Airway epithelial cell (primary cell): ENCODE results near the gene EVC2. TPM values are rescaled to one million over a fixed set of nuclear protein-coding genes. Genes with fewer than 3 reads are reported as not detected.

Experiments used
- total RNA-seq: library from RNA; depleted of rRNA; stranded (reverse); fragments of >200 nt; gene quantifications from 2 replicates; pipeline ENCODE4 v1.2.3, GENCODE V29; 2015

The EVC2 gene, protein sequence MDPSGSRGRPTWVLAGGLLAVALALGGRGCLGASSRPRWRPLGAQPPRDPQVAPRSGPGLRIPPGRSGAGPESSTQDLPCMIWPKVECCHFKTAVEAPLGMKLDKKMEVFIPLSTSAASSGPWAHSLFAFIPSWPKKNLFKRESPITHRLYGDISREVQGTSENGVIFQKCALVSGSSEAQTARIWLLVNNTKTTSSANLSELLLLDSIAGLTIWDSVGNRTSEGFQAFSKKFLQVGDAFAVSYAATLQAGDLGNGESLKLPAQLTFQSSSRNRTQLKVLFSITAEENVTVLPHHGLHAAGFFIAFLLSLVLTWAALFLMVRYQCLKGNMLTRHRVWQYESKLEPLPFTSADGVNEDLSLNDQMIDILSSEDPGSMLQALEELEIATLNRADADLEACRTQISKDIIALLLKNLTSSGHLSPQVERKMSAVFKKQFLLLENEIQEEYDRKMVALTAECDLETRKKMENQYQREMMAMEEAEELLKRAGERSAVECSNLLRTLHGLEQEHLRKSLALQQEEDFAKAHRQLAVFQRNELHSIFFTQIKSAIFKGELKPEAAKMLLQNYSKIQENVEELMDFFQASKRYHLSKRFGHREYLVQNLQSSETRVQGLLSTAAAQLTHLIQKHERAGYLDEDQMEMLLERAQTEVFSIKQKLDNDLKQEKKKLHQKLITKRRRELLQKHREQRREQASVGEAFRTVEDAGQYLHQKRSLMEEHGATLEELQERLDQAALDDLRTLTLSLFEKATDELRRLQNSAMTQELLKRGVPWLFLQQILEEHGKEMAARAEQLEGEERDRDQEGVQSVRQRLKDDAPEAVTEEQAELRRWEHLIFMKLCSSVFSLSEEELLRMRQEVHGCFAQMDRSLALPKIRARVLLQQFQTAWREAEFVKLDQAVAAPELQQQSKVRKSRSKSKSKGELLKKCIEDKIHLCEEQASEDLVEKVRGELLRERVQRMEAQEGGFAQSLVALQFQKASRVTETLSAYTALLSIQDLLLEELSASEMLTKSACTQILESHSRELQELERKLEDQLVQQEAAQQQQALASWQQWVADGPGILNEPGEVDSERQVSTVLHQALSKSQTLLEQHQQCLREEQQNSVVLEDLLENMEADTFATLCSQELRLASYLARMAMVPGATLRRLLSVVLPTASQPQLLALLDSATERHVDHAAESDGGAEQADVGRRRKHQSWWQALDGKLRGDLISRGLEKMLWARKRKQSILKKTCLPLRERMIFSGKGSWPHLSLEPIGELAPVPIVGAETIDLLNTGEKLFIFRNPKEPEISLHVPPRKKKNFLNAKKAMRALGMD
- total RNA-seq: 2.8 and 3.5 TPM in 2 replicates

DNA sequence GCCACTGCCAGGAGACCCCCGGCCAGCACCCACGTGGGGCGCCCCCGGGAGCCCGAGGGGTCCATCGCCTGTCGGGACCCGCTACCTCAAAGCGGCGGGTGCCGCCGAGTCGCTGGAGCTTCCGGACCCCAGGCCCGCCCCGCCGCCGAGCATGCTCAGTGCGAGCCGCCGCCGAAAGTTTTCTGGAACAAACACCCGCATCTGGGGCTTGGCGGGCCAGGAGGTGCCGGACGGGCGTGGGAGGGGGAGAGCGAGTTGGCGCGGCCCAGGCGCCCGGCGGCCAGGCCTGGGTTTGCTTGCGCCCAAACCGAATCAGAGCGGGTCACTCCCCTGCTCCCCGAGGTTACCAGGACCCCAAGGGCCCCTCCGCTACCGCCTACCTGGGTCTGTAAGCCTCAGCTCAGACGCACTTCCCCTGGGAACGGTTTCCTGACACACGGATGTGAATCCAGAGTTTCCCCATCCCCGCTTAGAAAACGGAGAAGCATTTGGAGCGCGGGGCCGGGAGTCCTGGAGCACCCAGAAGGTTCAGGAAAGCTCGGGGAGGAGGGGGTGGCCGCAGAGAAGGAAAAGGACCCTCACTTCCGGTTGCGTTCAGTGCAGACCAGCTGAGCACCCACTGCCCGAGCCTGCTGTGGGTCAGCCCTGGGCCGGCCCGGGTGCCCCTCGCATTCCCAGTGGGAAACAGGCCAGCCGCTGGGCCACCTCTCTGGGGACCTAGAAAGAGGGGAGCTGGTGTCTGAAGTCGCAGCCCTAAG, at the start of gene EVC2:
TSS of gene EVC2 (minus strand) at position 111 of the 758 bp plus-strand sequence. CDS start at position 65, 46 bp downstream.

DNA sequence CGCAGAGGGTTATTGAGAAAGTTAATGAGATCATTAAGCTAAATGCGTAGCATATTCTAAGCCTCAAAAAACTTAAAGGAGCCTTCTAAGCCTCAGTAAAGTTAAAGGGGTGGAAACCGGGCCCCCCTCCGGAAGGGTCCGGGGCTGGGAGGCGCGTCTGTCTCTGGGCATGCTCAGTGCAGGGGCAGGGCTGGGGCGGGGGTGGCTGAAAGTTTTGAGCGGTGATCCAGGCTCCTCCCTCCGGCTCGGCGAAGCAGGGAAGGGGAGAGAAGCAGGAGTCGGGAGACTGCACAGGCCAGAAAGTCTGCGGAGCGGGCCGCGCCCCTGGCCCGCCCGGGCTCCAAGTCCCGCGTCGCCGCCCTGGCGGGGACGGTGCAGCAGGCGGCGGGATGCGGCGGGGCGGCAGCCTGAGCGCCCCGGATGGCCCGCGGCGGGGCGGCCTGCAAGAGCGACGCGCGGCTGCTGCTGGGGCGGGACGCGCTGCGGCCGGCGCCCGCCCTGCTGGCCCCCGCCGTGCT, 2.7 kb upstream of the EVC2 start, which contains the start of gene EVC:
TSS of gene EVC (plus strand) at position 241 of the 518 bp plus-strand sequence. CDS start at position 421, 180 bp downstream.

Other genes with a start within 250 kb of the EVC2 start
- gene EVC, start 2.6 kb upstream of the EVC2 start, total RNA-seq: 5.5 and 11.4 TPM in 2 replicates
- 0.14 TPM in 1 of 2 replicates, not detected in the other for gene CRMP1, start 184.5 kb upstream of the EVC2 start, total RNA-seq